ENCODE data around the gene FRMD6. TPM values are rescaled to one million over a fixed set of nuclear protein-coding genes. Genes with fewer than 3 reads are reported as not detected.

FRMD6 gene
- total and polyA plus RNA-seq, 9 of the 15 experiments (the other 6 are each of a cell fraction or from before 2014, with no cell fraction given) = 0.11 to 0.92 (median 0.53) TPM

DNA sequence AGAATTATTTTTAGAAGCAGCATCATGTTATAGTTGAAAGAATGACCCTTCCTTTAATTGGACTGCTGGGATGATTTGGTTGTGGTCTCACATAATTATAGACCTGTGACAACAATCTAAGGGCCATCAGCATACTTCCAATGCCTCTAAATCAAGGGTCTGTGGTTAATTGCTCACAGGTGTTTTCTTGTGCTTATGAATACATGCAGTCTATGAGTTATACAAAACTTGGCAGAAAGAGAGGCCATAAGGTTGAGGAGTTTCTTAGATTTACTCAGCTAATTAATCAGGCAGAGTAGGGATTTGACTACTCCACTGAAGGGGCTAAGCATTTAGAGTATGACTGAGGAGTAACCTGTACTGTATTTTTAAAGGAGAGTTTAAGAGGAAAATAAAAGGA is 37.0 kb upstream of the FRMD6 start:
- no peak for FAIRE-seq
- Histone ChIP-seq H3K4me1 (replicated peaks in 1 of 2; ENCODE audit: control insufficient read depth in 2 of 2, insufficient read depth in 2 of 2, low read length in 2 of 2) (peaks cover 0 to 2% of the 10 kb centered on the region in 2 experiments; a peak in 1 of 5 replicates), H3K36me3 (ENCODE audit: control insufficient read depth, insufficient read depth, low read length) (no peaks in the 10 kb centered on the region), H3K9me3 (replicated peaks; ENCODE audit: control insufficient read depth, insufficient read depth, low read depth, low read length) (no peaks in the 10 kb centered on the region), H3K9ac (ENCODE audit: insufficient read depth in 1 of 2, low read depth in 2 of 2, low read length in 2 of 2) (no peak overlapping the region), H3K4me3 (no peak overlapping the region), H4K20me1 (replicated peaks; ENCODE audit: control insufficient read depth, insufficient read depth, low read length) (no peaks in the 10 kb centered on the region), H3K4me2 (ENCODE audit: insufficient read depth, low read length) (no peak overlapping the region), H3K27me3 (ENCODE audit: control insufficient read depth in 2 of 2, insufficient read depth in 2 of 2, low read length in 2 of 2) (no peaks in the 10 kb centered on the region), H3K79me2 (ENCODE audit: control insufficient read depth, insufficient read depth, low read length) (no peaks in the 10 kb centered on the region), H3K27ac (ENCODE audit: extremely low read depth, low read depth, low read length) (no peak overlapping the region), H2AFZ (ENCODE audit: low read depth, low read length) (no peak overlapping the region), H3K9me1 (ENCODE audit: control insufficient read depth, insufficient read depth, low read length) (no peaks in the 10 kb centered on the region)
- no peak for DNase-seq (ENCODE audit: extremely low read depth in 1 of 4, low spot score in 3 of 4)
- BruUV-seq (replicated peaks) = no TSS peak
- intact Hi-C loops (cut with micrococcal nuclease) = no loop called here
- no peak for ATAC-seq
- ChIA-PET POLR2A (no interaction called here), CTCF (ENCODE audit: low intra/inter-chr PET ratio) (no interaction called here)
- in situ Hi-C loops (cut with MboI) = no loop called here
- TF ChIP-seq ZNF197 (CRISPR knock-in tag; IDR thresholded peaks at IDR 0.05; ENCODE audit: low read depth) (no peak), KLF16 (IDR thresholded peaks at IDR 0.05) (no peak), PML (IDR thresholded peaks at IDR 0.05; ENCODE audit: low read length) (no peak), HSF4 (CRISPR knock-in tag; IDR thresholded peaks at IDR 0.05; ENCODE audit: borderline replicate concordance) (no peak), STAT5A (IDR thresholded peaks at IDR 0.05; ENCODE audit: borderline replicate concordance, low read length) (no peak), NFATC3 (IDR thresholded peaks at IDR 0.05) (no peak), XRCC4 (IDR thresholded peaks at IDR 0.05; ENCODE audit: extremely low read depth, insufficient read depth, insufficient read length) (no peak), ARID2 (IDR thresholded peaks at IDR 0.05) (no peak), POLR2A (conservative IDR thresholded peaks at IDR 0.05) (no peak), ZNF3 (CRISPR knock-in tag; IDR thresholded peaks at IDR 0.05) (no peak)
- TF ChIP-seq, protein P1, sequence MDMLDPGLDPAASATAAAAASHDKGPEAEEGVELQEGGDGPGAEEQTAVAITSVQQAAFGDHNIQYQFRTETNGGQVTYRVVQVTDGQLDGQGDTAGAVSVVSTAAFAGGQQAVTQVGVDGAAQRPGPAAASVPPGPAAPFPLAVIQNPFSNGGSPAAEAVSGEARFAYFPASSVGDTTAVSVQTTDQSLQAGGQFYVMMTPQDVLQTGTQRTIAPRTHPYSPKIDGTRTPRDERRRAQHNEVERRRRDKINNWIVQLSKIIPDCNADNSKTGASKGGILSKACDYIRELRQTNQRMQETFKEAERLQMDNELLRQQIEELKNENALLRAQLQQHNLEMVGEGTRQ (CRISPR knock-in tag; IDR thresholded peaks at IDR 0.05) = no peak
- TF ChIP-seq, protein P2, sequence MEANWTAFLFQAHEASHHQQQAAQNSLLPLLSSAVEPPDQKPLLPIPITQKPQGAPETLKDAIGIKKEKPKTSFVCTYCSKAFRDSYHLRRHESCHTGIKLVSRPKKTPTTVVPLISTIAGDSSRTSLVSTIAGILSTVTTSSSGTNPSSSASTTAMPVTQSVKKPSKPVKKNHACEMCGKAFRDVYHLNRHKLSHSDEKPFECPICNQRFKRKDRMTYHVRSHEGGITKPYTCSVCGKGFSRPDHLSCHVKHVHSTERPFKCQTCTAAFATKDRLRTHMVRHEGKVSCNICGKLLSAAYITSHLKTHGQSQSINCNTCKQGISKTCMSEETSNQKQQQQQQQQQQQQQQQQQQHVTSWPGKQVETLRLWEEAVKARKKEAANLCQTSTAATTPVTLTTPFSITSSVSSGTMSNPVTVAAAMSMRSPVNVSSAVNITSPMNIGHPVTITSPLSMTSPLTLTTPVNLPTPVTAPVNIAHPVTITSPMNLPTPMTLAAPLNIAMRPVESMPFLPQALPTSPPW (CRISPR knock-in tag; IDR thresholded peaks at IDR 0.05) = no peak
- TF ChIP-seq, protein P3, sequence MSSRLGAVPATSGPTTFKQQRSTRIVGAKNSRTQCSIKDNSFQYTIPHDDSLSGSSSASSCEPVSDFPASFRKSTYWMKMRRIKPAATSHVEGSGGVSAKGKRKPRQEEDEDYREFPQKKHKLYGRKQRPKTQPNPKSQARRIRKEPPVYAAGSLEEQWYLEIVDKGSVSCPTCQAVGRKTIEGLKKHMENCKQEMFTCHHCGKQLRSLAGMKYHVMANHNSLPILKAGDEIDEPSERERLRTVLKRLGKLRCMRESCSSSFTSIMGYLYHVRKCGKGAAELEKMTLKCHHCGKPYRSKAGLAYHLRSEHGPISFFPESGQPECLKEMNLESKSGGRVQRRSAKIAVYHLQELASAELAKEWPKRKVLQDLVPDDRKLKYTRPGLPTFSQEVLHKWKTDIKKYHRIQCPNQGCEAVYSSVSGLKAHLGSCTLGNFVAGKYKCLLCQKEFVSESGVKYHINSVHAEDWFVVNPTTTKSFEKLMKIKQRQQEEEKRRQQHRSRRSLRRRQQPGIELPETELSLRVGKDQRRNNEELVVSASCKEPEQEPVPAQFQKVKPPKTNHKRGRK (tag; IDR thresholded peaks at IDR 0.05) = no peak
- TF ChIP-seq, protein P4, sequence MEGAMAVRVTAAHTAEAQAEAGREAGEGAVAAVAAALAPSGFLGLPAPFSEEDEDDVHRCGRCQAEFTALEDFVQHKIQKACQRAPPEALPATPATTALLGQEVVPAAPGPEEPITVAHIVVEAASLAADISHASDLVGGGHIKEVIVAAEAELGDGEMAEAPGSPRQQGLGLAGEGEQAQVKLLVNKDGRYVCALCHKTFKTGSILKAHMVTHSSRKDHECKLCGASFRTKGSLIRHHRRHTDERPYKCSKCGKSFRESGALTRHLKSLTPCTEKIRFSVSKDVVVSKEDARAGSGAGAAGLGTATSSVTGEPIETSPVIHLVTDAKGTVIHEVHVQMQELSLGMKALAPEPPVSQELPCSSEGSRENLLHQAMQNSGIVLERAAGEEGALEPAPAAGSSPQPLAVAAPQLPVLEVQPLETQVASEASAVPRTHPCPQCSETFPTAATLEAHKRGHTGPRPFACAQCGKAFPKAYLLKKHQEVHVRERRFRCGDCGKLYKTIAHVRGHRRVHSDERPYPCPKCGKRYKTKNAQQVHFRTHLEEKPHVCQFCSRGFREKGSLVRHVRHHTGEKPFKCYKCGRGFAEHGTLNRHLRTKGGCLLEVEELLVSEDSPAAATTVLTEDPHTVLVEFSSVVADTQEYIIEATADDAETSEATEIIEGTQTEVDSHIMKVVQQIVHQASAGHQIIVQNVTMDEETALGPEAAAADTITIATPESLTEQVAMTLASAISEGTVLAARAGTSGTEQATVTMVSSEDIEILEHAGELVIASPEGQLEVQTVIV (CRISPR knock-in tag; IDR thresholded peaks at IDR 0.05; ENCODE audit: borderline replicate concordance) = no peak
- TF ChIP-seq, protein P5, sequence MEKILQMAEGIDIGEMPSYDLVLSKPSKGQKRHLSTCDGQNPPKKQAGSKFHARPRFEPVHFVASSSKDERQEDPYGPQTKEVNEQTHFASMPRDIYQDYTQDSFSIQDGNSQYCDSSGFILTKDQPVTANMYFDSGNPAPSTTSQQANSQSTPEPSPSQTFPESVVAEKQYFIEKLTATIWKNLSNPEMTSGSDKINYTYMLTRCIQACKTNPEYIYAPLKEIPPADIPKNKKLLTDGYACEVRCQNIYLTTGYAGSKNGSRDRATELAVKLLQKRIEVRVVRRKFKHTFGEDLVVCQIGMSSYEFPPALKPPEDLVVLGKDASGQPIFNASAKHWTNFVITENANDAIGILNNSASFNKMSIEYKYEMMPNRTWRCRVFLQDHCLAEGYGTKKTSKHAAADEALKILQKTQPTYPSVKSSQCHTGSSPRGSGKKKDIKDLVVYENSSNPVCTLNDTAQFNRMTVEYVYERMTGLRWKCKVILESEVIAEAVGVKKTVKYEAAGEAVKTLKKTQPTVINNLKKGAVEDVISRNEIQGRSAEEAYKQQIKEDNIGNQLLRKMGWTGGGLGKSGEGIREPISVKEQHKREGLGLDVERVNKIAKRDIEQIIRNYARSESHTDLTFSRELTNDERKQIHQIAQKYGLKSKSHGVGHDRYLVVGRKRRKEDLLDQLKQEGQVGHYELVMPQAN (IDR thresholded peaks at IDR 0.05; ENCODE audit: borderline replicate concordance) = no peak
